T follicular helper cell (primary cell): ENCODE results near the gene ELOVL1.

Source experiments
- DNase-seq: peaks from one replicate; pipeline ENCODE4 v3.0.0-alpha.2; 2020; ENCODE audit warnings: low read depth

Gene ELOVL1

DNA sequence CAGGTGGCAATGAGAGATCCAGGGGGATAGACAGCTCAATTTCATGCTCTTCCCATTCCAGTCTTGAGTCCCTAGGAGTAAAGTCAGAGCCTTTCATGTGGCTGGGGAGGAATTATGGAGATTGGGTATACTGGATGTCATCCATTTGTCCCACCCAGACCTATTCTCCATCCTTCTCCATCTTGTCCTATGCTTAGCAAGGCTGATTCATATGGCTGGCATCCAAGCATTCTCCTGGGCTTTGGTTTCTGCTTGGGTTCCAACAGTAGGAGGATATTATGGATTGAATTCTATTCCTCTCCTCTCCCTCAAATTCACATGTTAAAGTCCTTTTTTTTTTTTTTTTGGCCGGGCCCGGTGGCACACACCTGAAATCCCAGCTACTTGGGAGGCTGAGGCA is 12.9 kb downstream of the ELOVL1 start:
- DNase-seq, result no peak

DNA sequence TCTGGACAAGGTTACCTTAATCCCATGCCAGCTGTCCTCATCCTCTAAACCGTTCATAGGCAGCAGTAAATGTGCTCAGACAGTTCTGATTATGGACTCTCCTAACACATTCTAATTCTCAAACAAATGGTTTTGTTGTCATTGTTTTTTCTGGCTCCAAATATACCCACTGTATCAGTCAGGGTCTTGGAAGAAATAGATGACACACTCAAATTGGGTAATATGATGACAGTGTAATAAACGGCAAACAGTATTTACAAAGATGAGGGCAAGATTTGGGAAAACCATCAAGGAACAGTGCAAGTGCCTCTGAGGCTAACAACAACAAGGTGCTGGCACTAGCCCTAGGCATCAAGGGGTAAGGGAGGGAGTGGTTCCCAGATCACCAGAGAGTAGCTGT is 13.3 kb downstream of the ELOVL1 start:
- no peak for DNase-seq

DNA sequence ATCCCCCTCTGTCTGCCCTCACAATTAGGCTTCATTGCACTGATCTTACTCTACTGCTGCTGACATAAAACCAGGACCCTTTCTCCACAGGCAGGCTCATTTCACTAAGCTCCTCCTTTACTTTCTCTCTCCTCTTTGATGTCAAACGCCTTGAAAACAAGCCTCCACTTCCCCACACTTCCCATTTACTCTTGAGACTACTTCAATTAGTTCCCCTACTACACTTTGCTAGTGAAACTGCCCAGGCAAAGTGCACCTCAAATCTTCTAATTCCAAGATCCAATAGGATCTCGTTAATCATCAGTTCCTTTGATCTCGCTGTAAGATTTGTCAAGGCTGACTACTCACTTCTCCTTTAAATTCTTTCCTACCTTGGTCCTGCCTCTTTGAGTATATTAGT is 14.9 kb downstream of the ELOVL1 start:
- DNase-seq, result no peak

DNA sequence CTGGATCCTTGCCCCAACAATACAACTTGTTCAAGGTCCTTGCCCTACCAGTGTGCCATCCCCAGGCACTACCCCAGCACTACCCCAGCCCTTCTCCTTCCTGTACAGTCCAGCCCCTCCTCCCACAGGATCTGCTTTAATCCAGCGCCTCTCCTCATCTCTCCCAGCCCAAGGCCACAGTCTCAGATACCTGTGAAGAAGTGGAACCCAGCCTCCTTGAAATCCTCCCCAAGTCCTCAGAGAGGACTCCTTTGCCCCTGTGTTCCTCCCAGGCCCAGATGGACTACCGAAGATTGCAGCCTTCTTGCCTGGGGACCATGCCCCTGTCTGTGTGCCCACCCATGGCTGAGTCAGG is 15.5 kb downstream of the ELOVL1 start:
- no peak for DNase-seq

DNA sequence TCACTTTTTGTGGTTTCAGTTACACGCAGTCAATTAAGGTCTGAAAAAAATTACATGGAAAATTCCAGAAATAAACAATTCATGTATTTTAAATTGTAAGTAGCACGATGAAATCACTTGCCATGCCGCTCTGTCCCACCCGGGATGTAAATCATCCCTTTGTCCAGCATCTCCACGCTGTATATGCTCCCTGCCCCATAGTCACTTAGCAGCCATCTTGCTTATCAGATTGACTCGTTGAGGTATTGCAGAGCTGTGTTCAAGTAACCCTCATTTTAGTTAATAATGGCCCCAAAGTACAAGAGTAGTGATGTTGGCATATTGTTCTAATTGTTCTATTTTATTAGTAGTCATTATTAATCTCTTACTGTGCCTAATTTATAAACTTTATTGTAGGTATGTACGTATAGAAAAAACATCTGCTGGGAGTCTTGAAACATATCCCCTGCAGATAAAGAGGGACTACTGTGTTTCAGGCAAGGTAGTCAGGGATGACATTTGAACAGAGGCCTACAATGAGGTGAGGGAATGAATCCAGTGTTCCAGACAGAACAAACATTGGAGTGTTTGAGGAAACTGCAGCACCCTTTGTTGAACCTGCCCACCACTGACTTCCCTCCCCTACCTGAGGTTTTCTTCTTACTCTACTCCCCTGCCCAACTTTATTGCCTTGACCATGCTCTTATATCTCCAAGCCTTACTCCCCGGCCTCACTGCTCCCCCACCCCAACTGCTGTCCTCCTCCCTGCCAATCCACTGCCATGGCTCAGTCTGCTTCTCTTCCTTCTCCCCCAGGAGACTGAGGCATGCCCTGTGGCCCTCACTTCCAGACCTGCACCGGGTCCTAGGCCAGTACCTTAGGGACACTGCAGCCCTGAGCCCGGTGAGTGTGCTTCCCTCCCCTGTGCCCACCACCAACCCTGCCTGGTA is 16.1 kb downstream of the ELOVL1 start:
- no peak for DNase-seq

DNA sequence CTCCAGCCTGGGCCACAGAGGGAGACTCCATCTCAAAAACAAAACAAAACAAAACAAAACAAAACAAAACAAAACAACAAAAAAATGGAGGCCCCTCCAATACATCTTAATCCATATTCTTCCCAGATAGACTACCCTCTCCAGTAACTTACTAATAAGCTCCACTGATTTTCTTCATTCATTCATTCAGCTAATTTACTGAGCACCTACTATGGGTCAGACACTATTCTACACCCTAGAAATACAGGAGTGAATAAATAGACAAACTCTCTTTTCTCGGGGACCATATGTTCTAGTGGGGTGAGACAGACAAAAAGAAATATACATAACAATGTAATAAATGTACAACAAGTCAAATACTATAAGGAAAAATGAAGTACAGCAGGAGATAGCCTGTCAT is 16.8 kb downstream of the ELOVL1 start:
- no peak for DNase-seq

DNA sequence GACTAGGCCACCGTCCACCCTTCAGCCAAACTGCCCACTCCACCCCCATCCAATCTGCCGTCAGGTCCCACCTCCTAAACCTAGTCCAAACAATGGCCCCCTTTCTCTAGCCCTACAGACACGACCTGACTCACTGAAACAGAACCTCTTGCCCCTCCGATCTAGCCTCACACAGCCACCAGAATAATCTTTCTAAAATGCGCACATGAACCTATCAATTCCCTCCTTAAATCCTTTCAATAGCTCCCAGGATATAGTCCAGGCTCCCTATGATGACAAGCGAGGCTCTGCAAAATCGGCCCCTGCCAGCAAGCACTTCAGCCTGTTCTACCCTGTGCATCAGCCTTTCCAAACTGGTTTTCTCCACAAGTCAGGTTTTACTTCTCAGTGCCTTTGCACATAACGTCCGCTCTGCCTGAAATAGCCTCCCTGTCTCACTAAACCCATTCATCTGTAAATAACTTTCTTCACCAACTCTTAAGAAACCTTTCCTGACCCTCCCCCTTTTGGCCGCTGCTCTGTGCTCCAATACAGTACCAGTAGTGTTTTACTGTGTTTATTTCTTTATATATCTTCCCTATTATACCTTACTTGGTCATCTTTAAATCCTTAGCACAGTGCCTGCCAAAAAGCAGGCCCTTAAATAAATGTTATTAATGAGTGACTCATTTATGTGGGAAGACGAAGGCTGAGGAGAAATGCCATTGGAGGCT is 18.1 kb downstream of the ELOVL1 start:
- no peak for DNase-seq

DNA sequence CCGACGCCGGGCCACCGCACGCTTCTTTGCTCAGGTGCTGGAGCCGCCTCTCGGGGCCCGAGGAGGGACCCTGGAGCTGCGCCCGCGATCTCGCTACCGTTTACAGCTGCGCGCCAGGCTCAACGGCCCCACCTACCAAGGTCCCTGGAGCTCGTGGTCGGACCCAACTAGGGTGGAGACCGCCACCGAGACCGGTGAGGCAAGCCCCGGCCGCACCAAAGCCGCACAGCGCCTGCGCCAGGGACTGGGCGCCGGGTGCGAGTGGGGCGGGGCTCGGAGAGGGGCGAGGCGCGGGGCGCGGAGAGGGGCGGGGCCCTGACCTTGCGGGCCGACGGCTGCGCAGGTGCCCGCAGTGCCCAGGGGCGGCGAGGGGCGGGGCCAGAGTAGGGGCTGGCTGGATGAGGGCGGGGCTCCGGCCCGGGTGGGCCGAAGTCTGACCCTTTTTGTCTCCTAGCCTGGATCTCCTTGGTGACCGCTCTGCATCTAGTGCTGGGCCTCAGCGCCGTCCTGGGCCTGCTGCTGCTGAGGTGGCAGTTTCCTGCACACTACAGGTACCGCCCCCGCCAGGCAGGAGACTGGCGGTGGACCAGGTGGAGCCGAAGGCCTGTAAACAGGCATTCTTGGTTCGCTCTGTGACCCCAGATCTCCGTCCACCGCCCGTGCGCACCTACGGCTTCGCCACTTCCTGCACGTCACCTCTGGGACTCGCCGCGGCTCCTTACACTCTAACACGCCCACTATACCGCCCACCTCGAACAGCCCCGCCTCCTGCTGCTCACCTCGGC is 18.8 kb downstream of the ELOVL1 start:
- peak; percentile 29 for DNase-seq

DNA sequence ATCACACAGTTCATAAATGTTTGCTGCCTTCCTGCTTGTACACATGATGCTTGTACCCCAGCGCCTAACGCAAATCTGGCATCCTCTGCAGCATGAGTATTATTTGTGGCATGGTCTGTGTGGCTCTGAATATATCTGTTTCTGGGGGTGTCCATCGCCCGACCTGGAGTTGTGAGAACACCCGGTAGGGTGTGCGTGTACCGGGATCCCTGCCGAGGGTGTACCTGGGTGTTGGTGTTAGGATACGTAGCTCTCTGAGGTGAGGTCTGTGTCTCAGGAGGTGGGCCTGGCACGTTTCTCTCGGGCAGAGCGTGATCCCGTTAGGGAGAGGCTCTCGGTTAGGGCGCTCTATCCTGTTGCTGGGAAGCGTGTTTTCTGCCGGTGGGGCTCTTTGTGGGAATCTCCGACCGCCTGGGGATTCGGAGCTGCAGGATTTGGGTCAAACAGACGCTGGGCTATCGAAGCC is 19.4 kb downstream of the ELOVL1 start:
- DNase-seq, result no peak

DNA sequence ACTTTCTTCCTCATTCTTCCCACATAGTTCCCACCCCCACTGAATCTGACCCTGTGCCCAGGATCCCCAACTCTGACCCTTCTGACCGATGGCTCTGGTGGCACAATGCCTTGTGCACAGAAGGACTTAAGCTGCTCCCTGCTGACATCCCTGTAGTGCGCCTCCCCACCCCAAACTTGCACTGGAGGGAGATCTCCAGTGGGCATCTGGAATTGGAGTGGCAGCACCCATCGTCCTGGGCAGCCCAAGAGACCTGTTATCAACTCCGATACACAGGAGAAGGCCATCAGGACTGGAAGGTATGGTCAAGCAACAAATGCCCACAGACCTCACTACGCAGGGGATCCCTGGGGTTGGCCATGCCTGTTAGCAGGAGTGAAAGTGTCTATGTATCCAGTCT is 21.2 kb downstream of the ELOVL1 start:
- DNase-seq, result no peak

DNA sequence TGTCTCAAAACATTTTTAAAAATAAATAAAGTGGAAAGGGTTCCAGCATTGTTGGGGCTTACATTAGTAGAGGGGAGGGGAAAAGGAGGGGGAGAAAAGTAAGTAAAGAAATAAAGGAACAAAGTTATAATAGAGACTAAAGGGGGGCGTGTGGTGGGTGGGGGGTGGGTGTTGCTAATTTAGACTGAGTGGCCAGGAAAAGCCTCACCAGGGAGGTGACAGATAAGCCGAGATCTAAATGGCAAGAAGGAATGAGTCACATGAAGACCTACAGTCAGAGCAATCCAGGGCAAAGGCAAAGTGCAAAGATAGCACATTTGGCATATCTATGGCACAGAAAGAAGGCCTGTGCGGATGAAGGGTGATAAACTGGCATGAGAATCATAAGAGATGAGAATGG is 22.7 kb downstream of the ELOVL1 start:
- DNase-seq, result no peak

DNA sequence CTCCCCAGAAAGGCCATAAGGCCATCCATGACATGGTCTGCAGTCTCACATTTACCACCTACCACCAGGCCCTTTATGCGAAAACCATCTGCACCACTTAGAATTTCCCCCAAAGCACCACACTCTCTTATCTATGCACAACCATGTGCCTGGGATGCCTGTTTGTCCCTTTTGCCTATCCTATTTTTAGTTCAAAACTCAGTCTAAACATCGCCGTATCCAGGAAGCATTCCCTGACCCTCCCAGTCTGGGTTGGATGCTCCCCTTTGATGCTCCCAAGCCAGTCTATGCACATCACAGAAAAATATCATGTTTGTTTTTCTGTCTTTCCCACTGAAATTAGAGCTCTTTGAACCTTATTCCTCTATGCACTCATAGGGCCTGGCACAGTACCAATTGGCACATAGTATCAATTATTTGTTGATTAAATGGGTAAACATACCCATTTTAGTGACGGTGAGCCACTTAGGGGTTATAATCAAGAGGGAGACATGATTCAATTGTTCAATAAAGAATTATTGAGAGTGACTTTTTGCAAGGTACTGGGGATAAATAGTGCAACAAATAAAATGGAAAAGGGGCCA is 23.5 kb downstream of the ELOVL1 start:
- DNase-seq, result no peak

DNA sequence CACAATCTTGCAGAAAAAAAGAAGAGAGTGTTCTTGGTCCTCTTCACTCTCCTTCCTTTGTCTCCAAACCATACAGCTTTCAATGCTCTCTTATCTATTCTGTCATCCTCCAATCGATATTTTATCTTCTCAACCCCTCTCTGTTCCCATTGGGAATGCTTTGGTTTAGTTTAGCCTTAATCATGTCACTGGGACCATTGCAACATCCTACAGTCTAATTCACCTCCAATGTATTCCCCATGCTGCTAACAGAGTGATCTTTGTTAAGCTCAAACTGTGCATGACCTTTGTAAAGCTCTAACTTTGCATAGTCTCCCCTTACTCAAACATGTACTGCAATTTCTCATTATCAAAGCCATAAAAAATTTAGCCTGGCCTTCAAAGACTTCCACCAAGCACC is 27.3 kb downstream of the ELOVL1 start:
- no peak for DNase-seq

DNA sequence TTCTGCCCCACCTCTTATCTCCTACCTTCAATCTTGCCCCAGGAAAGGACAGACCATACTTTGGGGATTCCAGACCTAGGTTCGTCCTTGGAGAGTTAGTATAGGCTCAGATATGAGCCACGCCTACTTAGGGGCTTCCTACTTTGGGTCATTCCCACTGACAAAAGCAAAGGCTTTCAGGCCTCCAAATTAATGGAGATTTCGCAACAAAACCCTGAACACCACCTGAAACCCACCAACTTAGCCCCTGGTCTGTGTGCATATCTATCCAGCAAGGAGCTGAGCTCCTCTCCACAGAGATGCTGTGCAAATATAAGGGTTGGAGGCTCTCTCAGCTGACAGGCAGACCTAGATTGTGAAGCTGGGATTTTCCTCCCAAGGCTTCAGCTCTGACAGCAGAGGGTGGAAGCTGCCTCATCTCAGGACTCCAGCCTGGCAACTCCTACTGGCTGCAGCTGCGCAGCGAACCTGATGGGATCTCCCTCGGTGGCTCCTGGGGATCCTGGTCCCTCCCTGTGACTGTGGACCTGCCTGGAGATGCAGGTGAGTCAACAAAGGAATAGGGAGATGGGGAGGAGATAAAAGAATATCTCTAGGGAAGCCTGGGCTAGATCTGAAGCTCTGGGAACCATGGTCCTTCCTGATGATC is 28.1 kb downstream of the ELOVL1 start:
- no peak for DNase-seq

DNA sequence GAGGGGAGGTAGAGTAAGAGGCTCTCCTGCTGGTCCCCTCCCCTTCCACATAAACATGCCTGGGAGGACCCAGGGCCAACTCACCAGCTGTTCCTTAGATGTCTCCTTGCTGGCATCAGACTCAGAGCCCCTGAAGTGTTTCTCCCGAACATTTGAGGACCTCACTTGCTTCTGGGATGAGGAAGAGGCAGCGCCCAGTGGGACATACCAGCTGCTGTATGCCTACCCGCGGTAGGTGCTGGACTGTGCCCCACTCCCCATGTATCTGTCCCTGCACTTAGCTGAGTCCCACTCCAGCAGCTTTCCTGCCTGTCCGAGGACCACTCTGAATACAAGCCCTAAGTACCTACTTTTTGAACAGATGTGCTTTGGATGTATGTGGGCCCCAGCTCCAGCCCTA is 29.8 kb downstream of the ELOVL1 start:
- no peak for DNase-seq

DNA sequence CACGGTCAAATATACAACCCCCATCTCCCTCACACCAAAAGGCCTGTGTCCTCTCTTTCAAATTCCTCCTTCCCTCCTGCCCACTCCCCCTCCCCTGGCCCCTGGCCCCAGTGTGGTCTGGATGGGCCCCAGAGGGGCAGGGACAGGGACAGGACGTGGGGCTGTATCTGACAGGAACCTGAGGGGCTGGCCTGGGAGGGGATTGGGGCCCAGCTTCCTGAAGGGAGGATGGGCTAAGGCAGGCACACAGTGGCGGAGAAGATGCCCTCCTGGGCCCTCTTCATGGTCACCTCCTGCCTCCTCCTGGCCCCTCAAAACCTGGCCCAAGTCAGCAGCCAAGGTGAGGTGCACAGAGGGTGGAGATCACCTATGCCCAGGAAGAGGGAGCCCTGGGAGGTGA is 30.2 kb downstream of the ELOVL1 start, which contains the start of gene MPL:
Gene MPL (plus strand): TSS at position 231 of the 400 bp plus-strand sequence. CDS start 31 bp downstream, at position 262.
- DNase-seq, result no peak

DNA sequence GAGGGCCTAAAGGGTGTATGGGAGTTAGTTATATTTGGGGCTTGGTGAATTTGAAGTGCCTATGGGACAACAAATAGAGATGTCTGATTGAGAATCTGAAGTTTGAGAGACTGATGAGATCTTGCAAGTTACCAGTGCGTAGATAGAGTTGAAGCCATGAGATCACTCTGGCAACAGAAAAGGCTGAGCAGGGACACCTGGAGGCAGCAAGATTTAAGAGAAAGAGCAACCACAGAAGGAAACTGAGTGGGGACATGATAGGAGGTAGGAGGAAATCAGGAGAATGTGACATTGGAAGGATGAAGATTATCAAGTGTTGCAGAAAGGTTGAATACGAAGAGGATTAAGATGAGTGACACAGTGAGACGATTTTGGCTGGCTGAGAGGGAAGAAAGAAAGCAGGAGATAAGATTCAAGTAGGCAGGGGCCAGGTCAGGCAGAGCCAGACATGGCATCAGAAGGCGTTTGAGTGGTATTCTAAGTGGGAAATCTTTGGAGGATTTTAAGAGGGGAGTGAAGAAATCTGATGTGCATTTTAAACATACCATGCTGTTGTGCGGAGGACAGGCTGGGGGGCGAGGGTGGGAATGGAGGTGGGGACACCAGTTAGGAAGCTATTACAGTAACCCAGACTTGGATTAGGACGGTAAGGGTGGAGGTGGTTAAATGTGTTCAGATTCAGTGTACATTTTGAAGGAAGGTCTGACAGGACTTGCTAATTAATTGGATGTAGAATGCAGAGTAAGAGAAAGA is 33.2 kb downstream of the ELOVL1 start:
- DNase-seq, result no peak

DNA sequence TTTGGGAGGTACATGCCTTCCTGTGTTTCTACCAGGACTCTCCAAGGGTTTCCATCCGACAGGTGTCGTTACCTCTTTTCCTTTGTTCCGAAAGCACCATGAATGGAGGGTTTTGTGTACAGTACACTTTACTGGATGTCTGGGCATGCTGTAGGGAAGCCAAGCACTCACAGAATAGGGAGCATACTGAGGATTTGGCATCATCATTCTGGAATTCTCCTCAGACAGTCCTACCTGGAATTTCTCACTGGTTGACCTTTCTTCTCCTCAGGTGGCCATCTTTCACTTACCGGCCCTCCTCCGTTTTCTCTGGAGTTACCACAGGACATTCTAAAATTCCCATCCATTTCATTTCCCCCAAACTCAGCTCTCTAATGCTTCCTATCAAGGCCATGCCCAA is 36.1 kb downstream of the ELOVL1 start:
- DNase-seq, result no peak

DNA sequence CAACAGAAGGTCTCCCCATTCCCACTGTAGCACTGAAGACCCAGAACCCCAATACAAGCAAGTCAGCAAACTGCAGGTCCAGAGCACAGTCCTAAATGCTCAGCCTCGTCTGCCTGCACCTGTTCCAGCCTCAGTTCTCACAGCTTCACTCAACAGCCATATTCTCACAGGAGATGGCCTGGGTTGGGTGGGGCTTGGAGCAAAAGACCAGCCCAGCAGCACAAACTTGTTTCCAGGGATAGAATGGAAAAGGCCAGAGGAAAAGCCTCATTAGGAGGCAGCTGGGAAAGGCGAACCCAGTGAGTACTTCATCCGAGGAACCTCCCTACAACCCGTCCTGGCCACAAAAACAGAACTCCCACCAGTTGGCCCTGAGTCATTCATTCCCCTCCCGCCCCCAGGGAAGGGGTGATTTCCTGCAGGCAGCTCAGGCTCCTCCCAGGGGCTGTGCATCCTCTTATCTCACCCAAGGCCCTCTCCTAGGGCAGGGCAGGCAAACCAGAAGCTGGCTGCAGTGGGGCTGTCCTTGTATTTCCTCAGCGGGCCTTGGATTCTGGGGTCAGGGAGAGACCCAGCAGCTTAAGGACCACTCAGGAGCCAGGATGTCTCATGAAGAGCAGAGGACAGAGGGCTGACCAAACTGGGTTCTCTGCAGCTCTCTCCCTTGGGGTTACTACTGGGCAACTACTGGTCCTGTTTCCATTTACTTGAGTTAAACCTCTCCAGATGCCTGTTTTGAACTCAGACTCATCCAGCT is 37.6 kb downstream of the ELOVL1 start:
- DNase-seq, result no peak
